GM13977 (cell line): ENCODE measurements around the gene ASB1.
"Not testable (repeated sequence)": the region's sequence is repeated elsewhere in the genome, so short reads cannot be mapped to it uniquely, and the experiment has no call there.

Source experiments
- DNase-seq: peaks from one replicate; pipeline ENCODE4 v3.0.0; 2012; ENCODE audit warnings: low spot score
- CTCF ChIP-seq: IDR thresholded peaks from 2 replicates; pipeline ENCODE4 v1.5.1; 2012; ENCODE audit warnings: mild to moderate bottlenecking, control low read depth; ENCODE audit not compliant: insufficient read depth; ENCODE audit errors: extremely low read depth, missing control alignments
- in situ Hi-C: fragments of 300-500 bp; cut with MboI; formaldehyde crosslinking; loops from one replicate; pipeline ENCODE4 v1.12.0; 2022; ENCODE audit warnings: low sequenced_read_pairs, low pct_unique_long_range_greater_than_20kb, mixed read lengths, inconsistent platforms; ENCODE audit not compliant: unreplicated experiment

Gene ASB1

GRCh38 chr2:238401551-238401950 is 25.2 kb upstream of the ASB1 start:
- DNase-seq: no peak
- no peak for TF ChIP-seq CTCF
- in situ Hi-C loops: no loop called here

- TF ChIP-seq CTCF: no peak
- in situ Hi-C loops: no loop called here
- DNase-seq: no peak
Measured at GRCh38 chr2:238403632-238404405, 22.9 kb upstream of the ASB1 start.

GRCh38 chr2:238404406-238405216 is 22.1 kb upstream of the ASB1 start:
- TF ChIP-seq CTCF: no peak
- no peak for DNase-seq
- in situ Hi-C loops: no loop called here

- in situ Hi-C loops, DNase-seq: not testable (repeated sequence)
Measured at GRCh38 chr2:238405217-238405555, 21.5 kb upstream of the ASB1 start.

- DNase-seq: no peak
- in situ Hi-C loops: no loop called here
- no peak for TF ChIP-seq CTCF
Measured at GRCh38 chr2:238406221-238406997, 20.3 kb upstream of the ASB1 start.

- in situ Hi-C loops: no loop called here
- DNase-seq: no peak
- no peak for TF ChIP-seq CTCF
Measured at GRCh38 chr2:238406998-238407285, 19.8 kb upstream of the ASB1 start.

GRCh38 chr2:238407566-238407965 is 19.2 kb upstream of the ASB1 start:
- no peak for TF ChIP-seq CTCF
- no peak for DNase-seq

More at GRCh38 chr2:238407566-238407965, 19.2 kb upstream of the ASB1 start:
- in situ Hi-C loops: no loop called here
